Activated CD4-positive, alpha-beta T cell treated with anti-CD3 and anti-CD28 coated beads for 48 hours (primary cell): ENCODE data around the gene RBM18.

Experiments used
- DNase-seq: peaks from one replicate; pipeline ENCODE4 v3.0.0-alpha.2; 2020

The RBM18 gene

DNA sequence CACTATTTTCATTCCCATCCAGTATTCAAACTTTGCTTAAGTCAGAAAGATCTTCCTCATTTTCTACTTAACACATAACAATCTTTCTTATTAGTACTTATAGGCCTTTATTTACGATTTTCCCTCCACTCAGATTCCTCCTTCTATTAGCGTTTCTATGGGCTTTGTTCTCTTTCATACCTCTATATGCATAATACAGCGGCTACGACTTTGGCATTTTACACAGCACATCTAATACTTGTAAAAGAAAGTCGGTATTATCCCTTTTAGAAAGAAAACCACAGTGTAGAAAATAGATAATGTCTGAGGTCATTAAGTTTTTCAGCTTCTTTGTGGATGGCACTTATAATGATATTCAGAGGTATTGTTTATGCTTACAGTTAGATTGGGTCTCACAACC, 8.4 kb downstream of the RBM18 start:
- DNase-seq: no peak

DNA sequence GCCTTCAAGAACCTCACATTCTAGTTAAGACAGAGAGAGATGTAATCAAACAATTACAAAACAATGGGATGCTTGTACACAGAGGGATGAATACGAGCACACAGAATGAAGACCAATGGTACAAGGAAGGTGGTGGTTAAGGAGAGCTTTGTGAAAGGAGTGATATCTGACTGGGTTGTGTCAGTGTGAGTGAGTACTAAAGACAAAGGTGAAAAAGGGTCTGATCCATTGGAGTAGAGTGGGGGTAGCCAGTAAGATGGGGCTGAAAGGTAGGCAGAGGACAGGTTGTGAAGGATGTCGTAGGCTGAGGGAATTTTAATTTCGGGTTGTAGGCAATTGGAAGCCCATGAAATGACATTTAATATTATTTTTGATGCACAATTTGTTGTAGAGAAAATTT, 9.9 kb downstream of the RBM18 start:
- DNase-seq: no peak

DNA sequence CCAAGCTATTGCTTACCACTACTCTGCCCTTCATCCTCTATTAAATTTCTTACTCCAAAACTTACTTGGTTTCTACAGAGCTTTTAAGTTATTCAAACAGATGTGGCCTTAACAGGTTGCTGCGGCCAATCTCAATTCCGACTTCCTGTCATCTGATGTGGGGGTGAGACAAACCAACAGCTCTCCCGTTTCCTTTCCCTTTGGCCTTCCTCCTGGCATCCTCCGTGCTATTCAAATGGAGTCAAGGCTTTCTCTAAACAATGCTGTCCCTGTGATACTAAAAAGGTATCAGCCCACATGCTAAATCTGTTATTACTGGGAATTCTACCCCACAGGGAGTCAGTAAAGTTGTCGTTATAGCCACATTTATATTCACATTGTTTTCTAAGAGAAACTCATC, 11.8 kb downstream of the RBM18 start:
- no peak for DNase-seq

DNA sequence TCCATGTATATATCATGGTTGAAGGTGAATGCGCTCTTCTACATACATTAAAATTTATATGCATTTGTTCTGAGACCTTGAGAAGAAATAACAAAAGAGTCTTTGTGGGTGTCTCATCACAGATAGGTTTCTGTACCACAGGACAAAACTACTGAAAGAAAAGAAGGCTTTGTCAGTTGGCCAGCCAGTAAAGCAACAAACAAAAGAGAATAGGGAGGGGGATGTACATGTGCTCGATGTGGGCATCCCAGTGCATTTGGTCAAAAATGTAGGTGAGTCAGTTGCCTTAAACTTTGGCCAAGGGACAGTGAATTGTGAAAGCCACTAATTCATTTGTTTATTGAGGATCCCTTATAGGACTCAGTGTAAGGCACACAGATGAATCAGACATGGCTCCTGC, 13.3 kb downstream of the RBM18 start:
- DNase-seq: no peak

DNA sequence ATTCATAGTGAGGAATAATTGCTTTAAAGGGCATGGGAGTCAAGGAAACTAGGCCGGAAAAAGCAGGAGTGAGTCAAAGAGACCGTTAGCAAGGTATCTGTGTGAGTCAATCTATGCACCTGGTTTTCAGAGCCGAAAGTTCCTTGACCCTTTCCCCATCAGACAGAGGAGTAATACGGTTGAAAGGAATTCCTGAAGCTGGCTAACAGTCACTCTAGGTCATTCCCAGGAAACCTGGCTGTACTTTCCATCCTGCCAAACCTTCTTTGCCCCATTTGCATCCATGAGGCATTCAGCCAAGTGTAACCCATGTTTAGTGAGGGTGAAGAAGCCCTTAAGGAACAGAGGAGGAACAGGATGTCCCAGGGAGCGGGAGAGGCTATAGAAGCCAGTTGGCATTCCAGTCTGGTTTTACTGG, 16.2 kb downstream of the RBM18 start:
- DNase-seq: no peak

DNA sequence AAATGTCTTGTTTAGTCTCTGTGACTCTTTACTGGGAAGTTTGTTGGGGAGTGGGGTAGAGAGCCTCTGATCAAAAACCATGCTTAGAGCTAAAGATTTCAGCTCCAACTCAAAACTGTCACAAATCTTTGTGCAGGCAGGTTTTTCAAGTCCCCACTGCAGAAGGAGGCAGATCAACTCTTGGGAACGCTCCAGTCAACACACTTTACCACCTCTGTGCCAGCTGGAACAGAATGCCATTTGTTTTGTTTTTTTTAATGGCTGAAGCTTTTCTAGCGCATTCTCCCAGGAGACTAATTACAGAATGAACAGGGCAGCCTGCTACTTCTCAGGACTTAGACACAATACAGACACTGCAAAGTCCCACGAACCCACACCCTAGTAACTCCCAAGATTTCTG, 18.0 kb downstream of the RBM18 start:
- no peak for DNase-seq

DNA sequence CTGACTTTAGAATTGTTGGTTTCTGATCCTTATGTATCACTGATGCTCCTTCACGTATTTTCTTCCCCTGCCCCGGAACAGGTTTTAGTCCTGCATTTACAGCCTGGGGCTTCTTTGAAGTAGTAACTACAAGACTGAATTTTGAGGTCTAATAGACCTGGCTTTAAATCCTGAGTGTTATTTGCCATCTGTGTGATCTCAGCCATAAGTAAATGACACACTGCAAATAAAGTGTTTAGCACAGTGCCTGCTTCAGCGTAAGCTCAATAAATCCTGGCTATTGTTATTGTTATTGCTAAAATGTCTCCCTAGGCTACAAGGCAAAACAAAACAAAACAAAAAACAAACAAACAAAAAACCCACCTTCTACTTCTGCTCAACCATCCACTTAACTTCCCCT, 20.3 kb downstream of the RBM18 start:
- no peak for DNase-seq

DNA sequence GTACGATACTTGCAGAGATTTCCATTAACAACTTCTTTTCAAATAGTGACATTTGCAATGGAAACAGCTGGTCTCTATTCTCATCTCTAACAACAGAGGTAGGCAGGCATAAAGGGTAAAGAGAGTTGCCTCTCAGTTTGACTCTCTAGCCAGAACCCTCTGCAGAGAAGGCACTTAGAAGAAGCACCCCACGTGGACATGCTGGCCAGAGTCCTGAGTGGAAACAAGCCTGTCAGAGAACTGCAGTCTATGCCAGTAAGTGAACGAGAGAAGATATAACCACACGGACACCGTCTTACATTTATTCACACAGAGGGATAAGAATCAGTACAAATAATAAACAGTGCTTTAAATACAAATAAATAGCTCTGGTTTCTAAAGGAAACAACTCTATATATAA, 24.9 kb downstream of the RBM18 start:
- no peak for DNase-seq

DNA sequence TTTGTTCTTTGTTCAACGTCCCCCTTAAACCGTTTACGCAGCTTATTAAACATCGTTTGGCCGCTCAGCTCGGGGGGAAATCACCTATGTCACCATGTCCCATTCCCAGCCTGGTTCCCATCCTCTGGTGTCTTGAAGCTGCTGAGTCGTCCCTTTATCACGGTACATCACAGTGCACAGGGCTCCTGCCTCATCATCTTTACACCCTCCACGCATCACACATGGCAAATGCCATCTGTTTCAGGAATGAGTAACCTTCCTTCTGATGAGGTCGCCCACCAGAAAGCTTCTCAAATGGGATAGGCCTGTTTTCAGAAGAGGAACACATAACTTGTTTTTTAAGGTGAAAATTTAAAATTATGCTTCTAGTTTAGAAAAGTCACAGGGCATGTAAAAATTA, 28.0 kb downstream of the RBM18 start:
- no peak for DNase-seq

DNA sequence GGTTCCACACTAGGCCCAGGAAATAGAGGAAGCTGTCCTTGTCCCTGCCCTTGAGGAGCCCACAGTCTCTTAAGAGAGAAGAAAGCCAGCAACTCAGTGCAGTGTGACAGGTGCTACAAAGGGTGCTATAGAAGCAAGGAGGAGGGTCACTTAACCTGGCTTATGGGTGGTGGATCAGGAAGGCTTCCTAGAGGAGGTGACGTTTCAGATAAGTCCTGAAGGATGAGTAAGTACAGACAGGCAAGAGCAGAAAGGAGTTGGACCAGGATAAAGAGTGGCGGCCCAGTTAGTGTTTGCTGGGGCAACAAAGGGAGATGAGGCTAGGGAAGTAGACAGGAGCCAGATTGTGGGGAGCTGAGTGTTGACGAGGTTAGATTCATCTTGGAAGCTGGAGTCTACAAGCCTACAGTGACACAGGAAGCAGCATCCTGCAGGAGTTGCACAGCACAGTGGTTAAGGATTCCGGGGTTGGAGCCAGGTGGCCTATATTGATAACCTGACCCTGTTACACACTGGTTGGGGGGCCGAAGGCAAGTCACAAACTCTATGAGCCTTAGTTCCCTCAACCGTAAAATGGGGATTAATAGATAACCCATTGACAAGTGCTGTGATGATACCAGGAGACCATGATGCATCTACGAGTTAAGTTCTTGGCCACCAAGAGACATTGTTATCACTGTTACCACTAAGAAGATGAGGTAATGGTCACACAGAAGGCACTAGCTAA, 30.5 kb downstream of the RBM18 start:
- DNase-seq: no peak

DNA sequence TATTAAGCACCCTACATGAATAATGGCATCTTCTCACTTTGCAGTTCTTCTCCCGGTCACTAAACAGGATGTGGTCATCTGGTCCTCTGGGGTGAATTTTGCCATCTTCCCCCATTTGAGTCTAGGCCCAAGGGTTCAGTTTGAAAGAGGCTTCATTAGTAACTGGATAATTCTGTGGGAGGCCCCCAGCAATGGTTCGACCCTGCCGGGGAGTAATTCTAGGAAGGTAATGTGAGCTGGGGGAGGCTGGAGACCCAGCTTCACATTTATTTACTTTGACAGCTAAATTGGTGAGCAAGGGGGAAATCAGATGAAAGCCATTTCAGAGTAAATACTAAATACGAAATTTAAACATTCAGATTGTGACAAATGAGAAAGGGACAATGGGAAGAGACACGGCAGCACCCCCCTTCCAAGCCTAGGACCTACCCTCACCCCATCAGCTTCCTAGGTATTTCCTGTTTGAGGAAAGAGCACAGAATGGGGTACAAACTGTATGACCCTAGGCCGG, 31.8 kb downstream of the RBM18 start:
- DNase-seq: no peak

DNA sequence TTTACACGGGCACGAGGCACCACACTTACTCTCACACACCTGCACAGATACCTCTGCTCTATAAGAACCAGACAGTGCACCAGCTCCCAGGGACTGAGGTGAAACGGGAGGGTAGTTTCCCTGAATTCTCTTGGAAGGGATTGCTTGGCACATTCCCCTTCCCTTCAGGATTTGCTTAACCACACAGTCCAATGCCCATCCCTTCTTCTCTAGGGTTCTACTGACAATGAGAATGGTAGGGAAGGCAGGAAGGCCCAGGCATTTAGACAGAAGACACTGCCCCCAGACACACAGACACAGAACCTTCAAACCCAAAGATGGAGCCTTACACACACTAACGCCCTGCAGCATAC, 35.2 kb downstream of the RBM18 start:
- no peak for DNase-seq

DNA sequence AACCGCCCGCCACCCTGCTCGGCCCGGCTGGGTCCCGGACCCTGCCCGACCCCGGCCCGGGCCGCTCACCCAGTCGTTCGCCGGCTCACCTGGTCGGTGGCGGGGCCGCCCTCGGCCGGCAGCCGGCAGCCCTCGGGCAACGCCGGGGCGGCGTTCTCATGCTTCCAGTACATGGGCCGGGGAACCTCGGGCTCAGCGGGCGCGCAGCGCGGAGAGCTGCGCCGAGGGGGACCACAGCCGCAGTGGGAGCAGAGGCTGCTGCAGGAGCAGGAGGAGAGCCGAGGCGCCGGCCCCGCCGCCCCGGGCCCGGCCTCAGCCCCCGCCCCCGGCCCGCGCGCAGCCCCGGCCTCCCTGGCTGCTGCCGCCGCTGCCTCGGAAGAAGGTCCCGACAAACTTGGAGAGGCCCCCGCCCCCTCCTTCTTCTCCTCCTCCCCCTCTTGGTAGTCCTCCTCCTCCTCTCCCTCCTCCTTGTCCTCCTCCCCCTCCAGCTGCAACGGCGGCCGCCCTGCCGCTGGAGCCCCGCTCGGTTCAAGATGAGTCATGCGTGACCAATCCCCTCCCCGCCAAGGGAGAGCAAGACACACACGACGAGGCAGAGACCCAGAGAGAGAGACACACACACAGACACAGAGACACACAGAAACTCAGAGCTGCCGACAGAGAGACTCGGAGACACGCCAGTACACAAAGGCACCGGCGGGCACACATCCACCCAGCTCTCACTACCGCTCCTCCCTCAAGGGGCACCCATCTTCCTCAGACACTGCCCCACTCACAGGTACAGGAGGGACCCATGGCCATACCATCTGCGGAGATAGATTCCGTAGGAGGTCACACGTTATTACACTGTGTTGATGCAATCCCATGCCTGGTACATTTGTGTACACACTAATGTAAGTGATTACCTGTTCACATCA, 35.8 kb downstream of the RBM18 start, which contains the start of gene LHX6:
TSS of gene LHX6 (minus strand) at position 390 of the 917 bp plus-strand sequence. CDS start at position 173, 217 bp downstream.
- no peak for DNase-seq

DNA sequence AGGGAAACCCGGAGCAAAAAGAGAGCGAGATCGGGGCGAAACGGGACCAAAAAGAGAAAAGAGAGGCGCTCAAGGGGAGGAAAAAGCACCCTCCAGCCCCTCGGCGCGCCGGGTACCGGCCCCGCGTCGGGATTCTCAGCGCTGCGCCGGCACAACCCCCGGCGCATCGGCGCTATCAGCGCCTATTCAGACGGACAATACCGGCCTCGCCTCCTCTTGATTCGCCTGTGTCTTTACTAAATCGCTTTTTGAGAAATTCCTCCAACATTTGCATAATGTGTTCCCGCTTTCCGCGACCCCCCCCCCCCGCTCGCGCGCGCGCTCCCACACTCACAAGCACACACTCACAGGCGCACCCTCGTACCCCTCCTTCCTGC, 36.5 kb downstream of the RBM18 start:
- no peak for DNase-seq

DNA sequence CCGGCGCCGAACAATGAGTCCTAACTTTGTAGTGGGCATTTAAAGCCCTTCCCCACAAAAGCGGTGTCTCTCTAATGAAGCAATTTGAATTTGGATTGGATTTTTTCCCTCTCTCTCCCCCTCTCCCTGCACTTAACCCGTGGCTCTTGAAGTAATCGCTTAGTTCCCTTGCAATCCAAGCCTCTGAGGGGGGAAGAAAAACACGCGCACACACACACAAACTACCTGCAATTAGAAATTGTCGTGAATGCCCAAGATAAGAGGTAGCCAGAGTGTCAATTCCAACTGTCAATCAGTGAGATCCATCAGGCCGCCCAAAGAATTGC, 37.1 kb downstream of the RBM18 start:
- no peak for DNase-seq

DNA sequence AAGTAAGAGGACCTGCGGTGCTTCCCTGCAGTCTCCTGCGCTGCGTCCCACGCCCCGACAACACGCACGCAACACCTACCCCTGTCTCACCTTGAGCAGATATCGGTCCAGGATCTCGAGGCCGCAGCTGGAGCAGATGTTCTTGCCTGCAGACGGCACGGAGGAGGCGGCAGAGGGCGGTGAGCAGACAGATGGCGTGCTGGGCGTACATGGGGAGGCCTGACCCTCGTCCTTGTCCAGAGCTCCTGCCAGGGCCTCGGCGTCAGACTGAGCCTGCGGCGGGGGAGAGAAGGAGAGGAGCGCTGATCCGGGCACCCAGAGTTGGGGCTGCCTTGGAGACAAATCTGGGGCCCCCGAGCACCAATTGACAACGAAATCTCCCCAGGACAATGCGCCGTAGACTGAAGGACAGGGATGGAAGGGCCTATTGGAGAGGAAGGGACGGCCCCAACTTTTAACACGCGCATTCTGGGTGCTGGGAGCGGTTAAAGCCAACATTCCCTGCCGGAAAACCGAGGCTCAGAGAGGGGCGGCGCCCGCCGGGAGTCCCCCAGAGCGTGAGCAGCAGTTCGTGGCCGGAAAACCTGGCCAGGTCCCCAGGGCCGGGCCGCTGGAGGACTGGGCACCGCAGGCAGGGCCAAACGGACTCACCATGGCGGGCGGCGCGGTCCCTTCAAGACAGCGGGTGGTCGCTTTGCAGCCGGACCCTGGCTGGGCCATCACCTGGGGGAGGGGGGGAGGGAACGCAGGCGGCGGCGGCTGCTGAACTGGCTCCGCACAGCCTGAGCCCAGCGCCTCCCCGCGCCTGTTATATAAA, 37.7 kb downstream of the RBM18 start:
- DNase-seq: no peak

DNA sequence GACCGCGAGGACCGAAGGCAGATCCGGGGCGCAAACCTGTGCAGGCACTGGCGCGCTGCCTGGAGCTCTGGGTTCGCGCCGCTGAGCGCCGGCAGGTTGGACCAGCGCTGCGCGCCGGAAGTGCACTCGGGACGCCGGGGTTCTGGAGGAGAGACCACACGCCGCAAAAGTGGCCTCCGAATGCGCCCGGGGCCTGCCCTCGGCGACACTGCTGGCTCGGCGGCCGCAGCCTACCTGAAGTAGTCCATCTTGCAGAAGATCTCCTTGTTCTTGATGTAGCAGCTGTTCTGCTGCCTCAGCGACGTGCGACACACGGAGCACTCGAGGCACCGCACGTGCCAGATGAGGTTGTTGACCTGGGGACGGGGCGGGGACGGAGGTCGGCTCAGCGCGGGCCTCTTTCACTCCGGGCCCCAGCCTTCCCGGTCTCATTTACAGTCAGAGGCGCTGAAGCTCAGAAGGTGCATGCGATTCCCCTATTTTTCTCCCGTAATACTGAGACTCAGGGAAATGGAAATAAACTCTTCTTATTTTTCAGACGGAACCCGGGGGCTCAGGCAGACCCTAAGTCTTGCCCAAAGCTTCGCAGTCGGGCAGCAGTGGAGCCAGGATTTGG, 38.4 kb downstream of the RBM18 start:
- no peak for DNase-seq

DNA sequence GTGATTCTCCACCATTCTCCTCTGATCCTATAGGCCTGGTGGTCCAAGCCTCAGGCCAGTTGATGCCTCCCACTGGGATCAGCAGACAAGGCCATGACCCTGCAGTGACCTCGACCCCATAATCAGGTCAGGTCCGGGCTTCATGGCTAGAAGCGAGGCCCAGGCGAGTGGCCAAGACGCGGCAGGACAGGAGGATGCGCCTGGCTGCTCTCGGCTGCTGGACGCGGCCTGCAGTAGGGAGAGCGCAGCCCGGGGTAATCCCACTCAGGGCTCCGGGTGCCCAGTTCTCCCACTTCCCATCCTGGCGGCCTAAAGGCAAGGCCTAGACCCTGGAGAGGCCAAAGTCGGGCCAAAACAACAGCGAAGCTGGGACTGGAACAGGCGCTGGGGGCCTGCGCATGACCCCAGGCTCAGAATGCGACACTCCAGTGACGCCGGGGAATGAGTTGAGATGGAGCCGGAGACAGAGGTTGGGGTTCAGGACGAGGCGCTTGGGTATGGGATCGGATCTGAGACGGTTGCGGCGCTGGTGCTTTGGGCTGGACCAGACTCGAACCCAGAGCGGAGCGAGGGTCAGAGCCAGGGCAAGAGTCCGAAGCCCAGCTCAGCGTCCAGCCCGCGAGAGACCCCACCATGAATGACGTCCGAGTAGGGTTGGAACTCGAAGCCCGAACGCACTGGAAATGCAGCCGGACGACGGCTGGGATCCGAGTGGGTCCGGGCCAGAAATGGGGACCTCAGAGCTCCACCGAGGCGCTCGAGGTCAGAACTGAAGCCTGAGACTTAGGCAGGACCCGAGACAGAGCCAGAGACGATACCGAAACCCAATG, 39.1 kb downstream of the RBM18 start:
- DNase-seq: no peak

DNA sequence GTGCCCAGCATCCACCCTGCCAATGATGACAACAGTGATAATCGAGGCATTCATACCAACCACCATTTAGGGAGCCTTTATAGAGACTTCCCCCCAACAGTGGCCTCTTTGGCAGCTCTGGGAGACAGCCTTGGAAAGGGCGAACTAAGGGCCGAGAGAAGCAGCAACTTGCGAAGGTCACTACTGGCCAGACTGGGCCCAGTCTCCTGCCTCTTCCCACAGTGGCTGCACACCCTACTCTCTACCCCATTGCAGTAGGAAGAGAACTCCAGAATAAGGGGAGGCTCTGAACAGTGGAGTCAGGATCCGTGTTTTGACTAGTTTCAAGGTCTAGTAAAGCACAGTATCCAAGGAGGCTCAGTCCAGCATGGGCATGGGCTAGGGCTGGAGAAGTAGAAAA, 41.2 kb downstream of the RBM18 start:
- DNase-seq: no peak

DNA sequence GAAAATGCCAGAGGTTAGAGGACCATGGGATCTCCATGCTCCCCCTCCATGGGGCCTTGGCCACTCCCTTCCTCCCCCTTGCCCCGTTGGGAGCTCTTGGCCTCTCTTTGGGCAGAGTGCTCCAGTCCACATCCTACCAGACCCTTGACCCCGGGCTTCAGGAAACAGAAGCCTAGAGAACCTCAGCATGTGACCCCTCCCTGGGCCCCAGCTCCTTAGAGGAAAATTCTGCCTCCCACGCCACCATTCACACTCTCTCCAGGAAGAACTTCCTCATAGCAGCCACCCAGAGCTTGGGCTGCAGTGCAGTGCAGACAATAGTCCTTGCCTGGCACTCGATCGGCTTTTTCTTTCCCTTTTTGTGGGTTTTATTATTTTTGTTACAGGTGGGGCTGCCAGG, 41.8 kb downstream of the RBM18 start:
- DNase-seq: no peak

DNA sequence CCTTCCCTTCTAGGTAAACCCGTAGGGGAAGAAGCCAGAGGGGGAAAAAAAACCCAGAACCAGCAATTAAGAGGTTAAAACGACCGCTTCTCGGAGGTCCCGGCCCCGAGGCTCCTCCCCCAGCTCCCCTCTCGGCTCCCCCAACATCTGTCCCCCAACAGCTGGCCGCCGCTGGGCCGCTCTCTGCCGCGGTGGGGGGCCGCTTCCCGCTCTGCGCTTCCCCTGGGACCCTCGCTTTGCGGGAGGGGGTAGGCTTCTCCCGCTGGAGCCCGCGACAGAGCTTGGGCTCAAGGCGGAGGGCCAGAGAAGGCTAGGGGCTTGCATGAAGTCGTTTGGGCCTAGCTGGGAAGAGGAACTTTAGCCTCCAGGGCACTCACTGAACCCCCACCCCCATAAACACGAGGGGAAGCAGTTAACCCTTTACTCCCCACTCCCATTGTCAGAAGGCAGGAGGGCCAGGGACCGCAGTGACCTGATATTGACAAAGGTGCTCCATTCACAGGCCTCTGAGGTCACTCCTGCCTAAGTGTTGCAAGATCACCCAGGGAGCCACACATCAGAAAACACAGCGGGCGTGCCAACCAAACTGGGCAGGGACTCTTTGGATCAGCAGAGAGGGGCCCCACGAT, 43.3 kb downstream of the RBM18 start:
- DNase-seq: no peak
